Activated CD8-positive, alpha-beta memory T cell treated with anti-CD3 and anti-CD28 coated beads, Interleukin-2, amount 50 U/mL, for 1 hour (primary cell): ENCODE measurements around the gene XKR8.
"Not testable (repeated sequence)": the region's sequence is repeated elsewhere in the genome, so short reads cannot be mapped to it uniquely, and the experiment has no call there.

Experiments
- DNase-seq: peaks from one replicate; pipeline ENCODE4 v3.0.0-alpha.2; 2020; ENCODE audit errors: extremely low read depth

The XKR8 gene

DNA sequence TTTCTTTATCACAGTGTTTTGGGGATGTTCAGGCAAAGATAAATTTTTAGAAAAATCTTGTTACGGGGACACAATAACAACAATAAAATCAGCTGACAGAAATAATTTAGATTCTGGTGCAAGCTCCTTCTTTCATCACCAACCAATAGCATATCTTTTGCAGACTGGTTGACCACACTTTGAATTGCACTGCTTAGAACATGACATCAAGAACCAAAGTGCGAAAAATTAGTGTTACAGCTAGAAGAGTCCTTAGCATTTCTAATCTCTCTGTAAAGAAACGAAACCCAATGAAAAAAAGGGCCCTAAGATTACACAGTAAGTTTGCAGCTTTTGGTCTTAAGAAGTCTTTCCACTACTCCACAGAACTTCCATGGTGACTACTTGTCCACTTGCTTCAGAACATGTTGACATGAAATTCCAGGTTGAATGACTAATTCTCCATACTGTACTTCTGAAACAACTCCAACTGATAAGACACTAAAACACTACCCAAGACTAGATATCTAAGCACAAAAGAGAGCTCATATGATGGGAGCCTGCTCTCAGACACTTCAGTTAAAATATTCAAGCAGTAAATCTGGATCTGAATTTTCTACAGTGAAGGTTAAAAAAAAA is 31.3 kb downstream of the XKR8 start:
- DNase-seq = no peak

- no peak for DNase-seq
Observed at GRCh38 chr1:27992276-27992675, 32.5 kb downstream of the XKR8 start.

DNA sequence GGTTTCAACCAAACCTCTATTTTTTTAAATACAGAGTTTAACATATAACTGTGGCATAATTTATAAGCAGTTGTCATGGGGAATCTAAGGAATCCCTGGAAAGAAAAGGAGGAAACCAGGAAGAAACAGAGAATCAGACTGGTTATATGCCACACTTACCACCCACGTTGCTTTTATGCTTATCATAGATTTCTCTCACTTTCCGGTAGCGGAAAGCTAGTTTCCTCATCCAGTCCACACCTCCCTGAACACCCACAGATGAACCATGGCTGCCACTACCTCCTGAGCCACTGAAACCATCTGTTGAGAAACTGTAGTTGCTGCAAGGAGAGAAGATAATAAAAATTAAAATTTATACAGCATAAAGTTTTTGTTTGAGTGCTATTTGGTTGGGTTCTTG is 33.5 kb downstream of the XKR8 start:
- no peak for DNase-seq

DNA sequence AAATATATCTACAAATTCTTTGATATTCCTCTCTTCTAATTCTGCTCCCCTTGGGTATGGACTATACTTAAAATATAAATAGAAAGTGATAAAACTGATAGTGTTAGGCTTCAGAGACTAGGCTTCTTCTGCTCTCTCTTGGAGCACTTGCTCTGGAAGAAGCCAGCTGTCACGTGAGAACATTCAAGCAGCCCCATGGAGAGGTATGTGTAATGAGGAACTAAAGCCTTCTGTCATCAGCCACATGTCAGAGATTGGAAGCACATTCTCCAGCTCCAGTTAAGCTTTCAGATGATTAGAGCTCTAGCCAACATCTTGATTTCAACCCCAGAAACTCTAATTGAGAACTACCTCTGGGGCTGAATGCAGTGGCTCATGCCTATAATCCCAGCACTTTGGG is 34.3 kb downstream of the XKR8 start:
- DNase-seq = no peak

GRCh38 chr1:27994526-27994925 is 34.8 kb downstream of the XKR8 start:
- not testable (repeated sequence) for DNase-seq

GRCh38 chr1:27999055-27999454 is 39.3 kb downstream of the XKR8 start:
- no peak for DNase-seq

DNA sequence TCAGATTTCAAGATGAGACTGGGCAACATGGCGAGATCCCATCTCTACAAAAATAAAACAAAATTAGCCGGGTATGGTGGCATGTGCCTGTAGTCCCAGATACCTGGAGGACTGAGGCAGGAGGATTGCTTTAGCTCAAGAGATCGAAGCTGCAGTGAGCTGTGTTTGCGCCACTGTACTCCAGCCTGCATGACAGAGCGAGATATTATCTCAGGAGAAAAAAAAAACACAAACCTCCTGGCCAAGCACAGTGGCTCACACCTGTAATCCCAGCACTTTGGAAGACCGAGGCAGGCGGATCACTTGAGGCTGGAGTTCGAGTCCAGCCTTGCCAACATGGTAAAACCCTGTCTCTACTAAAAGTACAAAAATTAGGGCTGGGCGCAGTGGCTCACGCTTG is 42.8 kb downstream of the XKR8 start:
- no peak for DNase-seq

DNA sequence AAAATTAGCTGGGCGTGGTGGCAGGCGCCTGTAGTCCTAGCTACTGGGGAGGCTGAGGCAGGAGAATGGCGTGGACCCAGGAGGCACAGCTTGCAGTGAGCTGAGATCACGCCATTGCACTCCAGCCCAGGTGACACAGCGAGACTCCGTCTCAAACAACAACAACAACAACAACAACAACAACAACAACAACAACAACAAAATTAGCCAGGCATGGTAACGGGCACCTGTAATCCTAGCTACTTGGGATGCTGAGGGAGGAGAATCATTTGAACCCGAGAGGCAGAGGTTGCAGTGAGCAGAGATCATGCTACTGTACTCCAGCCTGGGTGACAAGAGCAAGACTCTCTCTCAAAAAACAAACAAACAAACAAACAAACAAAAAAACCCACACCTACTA is 43.3 kb downstream of the XKR8 start:
- DNase-seq = not testable (repeated sequence)

DNA sequence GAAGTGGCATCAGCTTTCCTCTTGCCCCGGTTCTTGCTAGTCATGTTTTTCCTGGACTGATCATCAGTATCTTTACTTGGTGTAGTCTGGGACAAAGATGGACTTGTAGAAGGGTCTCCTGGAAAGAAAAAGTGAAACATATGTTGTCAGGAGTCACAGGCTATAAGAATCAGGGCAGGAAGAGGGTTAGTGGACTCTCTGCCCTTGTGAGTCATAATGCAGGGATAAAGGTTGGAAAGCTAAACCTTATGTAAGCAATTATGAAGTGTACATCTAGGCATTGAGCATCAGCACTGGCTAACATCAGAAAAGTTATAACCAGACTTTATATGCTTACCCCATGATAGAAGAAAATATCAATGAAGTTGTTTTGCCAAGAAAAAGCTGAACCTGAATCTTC is 51.2 kb downstream of the XKR8 start:
- DNase-seq = no peak
